Epithelial cell of esophagus (primary cell): ENCODE measurements around the gene EIF4ENIF1.
"Not testable (repeated sequence)": the region's sequence is repeated elsewhere in the genome, so short reads cannot be mapped to it uniquely, and the experiment has no call there.

ENCODE experiments used
- DNase-seq: peaks from one replicate; pipeline ENCODE4 v3.0.0; 2010; ENCODE audit warnings: low read depth
- H3K4me3 ChIP-seq: 2 replicates; pipeline ENCODE4 v1.5.1; 2011; ENCODE audit warnings: mild to moderate bottlenecking, low read length, control low read depth
- TF ChIP-seq, protein P1 (sequence below): IDR thresholded peaks from 2 replicates; pipeline ENCODE4 v1.5.1; 2011; ENCODE audit warnings: low read depth, mild to moderate bottlenecking, low read length, control low read depth, inconsistent platforms; ENCODE audit not compliant: insufficient read depth; ENCODE audit errors: missing control alignments

EIF4ENIF1 gene

DNA sequence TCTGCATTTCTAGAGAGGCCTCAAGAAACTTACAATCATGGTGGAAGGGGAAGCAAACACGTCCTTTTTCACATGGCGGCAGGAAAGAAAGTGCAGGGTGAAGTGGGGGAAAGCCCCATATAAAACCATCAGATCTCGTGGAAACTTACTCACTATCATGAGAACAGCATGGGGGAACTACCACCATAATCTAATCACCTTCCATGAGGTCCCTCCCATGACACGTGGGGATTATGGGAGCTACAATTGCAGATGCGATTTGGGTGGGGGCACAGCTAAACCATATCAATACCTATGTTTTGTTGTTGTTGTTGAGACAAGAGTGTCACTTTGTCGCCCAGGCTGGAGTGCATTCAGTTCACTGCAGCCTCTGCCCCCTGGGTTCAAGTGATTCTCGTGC, 36.6 kb upstream of the EIF4ENIF1 start:
- DNase-seq = no peak
- TF ChIP-seq, protein P1, sequence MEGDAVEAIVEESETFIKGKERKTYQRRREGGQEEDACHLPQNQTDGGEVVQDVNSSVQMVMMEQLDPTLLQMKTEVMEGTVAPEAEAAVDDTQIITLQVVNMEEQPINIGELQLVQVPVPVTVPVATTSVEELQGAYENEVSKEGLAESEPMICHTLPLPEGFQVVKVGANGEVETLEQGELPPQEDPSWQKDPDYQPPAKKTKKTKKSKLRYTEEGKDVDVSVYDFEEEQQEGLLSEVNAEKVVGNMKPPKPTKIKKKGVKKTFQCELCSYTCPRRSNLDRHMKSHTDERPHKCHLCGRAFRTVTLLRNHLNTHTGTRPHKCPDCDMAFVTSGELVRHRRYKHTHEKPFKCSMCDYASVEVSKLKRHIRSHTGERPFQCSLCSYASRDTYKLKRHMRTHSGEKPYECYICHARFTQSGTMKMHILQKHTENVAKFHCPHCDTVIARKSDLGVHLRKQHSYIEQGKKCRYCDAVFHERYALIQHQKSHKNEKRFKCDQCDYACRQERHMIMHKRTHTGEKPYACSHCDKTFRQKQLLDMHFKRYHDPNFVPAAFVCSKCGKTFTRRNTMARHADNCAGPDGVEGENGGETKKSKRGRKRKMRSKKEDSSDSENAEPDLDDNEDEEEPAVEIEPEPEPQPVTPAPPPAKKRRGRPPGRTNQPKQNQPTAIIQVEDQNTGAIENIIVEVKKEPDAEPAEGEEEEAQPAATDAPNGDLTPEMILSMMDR = no peak
- H3K4me3 ChIP-seq = no peak overlapping the region

GRCh38 chr22:31524132-31524531, 34.5 kb upstream of the EIF4ENIF1 start:
- H3K4me3 ChIP-seq, DNase-seq: not testable (repeated sequence)

- no peak for DNase-seq
- TF ChIP-seq, protein P1 = no peak
- no peak overlapping the region for H3K4me3 ChIP-seq
Observed at GRCh38 chr22:31520051-31520450, 30.4 kb upstream of the EIF4ENIF1 start.

DNA sequence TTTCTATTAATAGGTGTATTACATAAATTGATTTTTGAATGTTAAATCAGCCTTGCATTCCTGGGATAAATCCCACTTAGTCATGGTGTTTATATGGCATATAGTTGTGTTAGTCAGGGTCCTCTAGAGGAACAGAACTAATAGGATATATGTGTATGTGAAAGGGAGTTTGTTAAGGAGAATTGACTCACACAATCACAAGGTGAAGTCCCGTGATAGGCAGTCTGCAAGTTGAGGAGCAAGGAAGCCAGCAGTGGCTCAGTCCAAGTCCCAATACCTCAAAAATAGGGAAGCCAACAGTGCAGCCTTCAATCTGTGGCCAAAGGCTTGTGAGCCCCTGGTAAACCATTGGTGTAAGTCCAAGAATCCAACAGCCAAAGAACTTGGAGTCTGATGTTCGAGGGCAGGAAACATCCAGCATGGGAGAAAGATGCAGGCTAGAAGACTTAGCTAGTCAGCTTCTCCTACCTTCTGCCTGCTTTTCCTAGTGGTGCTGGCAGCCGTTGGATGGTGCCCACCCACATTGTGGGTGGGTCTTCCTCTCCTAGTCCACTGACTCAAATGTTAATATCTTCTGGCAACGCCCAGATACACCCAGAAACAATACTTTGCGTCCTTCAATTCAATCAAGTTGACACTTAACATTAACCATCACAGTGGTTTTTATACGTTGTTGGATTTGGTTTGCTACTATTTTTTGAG, 19.6 kb upstream of the EIF4ENIF1 start:
- TF ChIP-seq, protein P1 = no peak
- no peak for DNase-seq
- H3K4me3 ChIP-seq = no peak overlapping the region

DNA sequence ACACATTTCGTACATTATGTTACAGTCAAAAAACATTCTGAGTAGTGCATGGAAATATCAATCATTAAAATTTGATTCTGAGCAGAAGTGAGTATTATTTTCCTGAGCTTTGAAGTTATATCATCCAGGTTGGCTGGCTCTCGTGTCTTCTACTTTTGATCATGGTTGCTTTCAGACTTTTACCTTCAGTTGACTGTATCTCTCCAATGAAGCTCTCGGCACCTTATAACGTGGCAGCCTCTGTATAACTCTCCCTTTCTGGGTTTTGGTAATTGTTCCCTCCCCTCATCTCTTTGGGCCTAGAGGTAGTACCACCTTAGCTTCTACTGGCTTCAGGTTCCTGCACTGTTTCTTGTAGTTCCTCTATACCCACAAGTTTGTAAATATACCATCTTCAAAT, 18.9 kb upstream of the EIF4ENIF1 start:
- no peak overlapping the region for H3K4me3 ChIP-seq
- TF ChIP-seq, protein P1 = no peak
- DNase-seq = no peak

DNA sequence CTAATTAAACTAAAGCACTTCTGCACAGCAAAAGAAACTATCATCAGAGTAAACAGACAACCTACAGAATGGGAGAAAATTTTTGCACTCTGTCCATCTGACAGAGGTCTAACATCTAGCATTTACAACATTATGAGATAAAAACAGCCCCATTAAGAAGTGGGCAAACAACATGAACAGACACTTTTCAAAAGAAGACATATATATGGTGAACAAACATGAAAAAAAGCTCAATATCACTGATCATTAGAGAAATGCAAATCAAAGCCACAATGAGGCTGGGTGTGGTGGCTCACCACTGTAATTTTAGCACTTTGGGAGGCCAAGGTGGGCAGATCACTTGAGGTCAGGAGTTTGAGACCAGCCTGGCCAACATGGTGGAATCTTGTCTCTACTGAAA, 17.9 kb upstream of the EIF4ENIF1 start:
- not testable (repeated sequence) for DNase-seq, H3K4me3 ChIP-seq

DNA sequence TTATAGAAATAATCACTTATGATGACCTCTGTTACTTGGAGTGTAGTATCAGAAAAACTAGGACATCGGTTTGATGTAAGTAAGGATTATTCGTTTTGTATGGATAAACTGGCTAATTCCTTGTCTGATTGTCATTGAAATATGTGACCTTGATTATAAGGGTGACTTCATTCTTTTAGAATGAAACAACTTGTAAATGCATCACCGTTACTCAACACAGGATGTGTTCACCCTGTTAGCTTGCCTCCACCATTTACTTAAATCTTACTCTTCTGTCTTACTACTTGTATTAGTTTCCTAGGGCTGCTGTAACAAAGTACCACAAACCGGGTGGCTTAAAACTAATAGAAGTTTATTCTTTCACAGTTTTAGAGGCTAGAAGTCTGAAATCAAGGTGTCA, 14.6 kb upstream of the EIF4ENIF1 start:
- TF ChIP-seq, protein P1 = no peak
- no peak overlapping the region for H3K4me3 ChIP-seq

GRCh38 chr22:31503211-31503964, 13.7 kb upstream of the EIF4ENIF1 start:
- TF ChIP-seq, protein P1 = no peak
- no peak overlapping the region for H3K4me3 ChIP-seq
- DNase-seq = no peak

More for the DNA sequence above, 14.6 kb upstream of the EIF4ENIF1 start:
- DNase-seq = peak; percentile 46
